Effector memory CD4-positive, alpha-beta T cell (primary cell): ENCODE measurements around the gene GRM1.

Source experiments
- DNase-seq, 3 donors: peaks; one replicate each; pipeline ENCODE4 v3.0.0-alpha.2; 2020
- H3K27ac ChIP-seq: 2 replicates; pipeline ENCODE4 v1.7.0; 2013; ENCODE audit warnings: mild to moderate bottlenecking, low read length, moderate library complexity; ENCODE audit not compliant: insufficient read depth, poor library complexity, severe bottlenecking
- H3K27me3 ChIP-seq: replicated peaks from 2 replicates; pipeline ENCODE4 v1.7.0; 2013; ENCODE audit warnings: mild to moderate bottlenecking, low read length; ENCODE audit not compliant: insufficient read depth, control insufficient read depth, poor library complexity, severe bottlenecking
- H3K36me3 ChIP-seq: 2 replicates; pipeline ENCODE4 v1.7.0; 2013; ENCODE audit warnings: mild to moderate bottlenecking, low read length, moderate library complexity; ENCODE audit not compliant: control insufficient read depth, insufficient read depth
- H3K4me1 ChIP-seq: 2 replicates; pipeline ENCODE4 v1.7.0; 2013; ENCODE audit warnings: low read length, mild to moderate bottlenecking; ENCODE audit not compliant: control insufficient read depth, insufficient read depth, poor library complexity, severe bottlenecking
- H3K4me3 ChIP-seq: 2 replicates; pipeline ENCODE4 v1.7.0; 2013; ENCODE audit warnings: low read length, low read depth, mild to moderate bottlenecking; ENCODE audit not compliant: insufficient read depth, poor library complexity, severe bottlenecking
- H3K9me3 ChIP-seq: 2 replicates; pipeline ENCODE4 v1.7.0; 2013; ENCODE audit warnings: mild to moderate bottlenecking, low read length, moderate library complexity; ENCODE audit not compliant: control insufficient read depth

The GRM1 gene

DNA sequence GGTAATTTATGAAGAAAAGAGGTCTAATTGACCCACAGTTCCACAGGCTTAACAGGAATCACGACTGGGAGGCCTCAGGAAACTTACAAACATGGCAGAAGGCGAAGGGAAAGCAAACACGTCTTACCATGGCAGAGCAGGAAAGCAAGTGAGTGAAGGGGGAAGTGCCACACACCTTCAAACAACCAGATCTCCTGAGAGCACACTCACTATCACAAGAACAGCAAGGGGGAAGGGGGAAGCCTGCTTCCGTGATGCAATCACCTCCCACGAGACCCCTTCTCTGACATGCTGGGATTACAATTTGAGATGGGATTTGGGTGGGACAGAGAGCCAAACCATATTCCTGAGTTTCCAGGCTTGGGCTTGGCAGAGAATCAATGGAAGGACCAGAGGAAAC, 390.7 kb downstream of the GRM1 start:
- no peaks in the 10 kb centered on the region for H3K9me3 ChIP-seq
- no peak overlapping the region for H3K27ac ChIP-seq
- H3K27me3 ChIP-seq = no peaks in the 10 kb centered on the region
- no peak for DNase-seq
- no peak overlapping the region for H3K4me3 ChIP-seq
- H3K4me1 ChIP-seq = no peaks in the 10 kb centered on the region
- no peaks in the 10 kb centered on the region for H3K36me3 ChIP-seq

DNA sequence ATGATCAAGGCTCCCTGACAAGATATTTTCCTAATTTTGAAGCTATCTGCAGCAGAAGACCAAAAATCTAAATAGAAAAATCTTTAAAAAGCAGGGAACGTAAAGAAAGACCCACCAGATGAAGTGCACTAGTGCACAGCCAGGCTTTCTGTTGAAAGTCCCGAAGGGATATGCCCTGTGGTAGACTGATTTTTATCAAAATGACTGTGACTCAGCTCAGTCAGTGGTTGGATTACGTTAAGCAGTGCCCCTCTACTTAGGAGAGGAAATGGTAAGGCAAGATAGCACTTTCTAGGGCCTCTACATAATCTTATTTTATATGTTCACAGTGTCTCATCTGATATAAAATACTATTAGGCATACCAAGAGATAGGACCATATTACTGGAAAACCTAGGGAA, 391.4 kb downstream of the GRM1 start:
- no peaks in the 10 kb centered on the region for H3K4me1 ChIP-seq
- DNase-seq = no peak
- H3K4me3 ChIP-seq = no peak overlapping the region
- no peak overlapping the region for H3K27ac ChIP-seq
- no peaks in the 10 kb centered on the region for H3K27me3 ChIP-seq
- no peaks in the 10 kb centered on the region for H3K36me3 ChIP-seq
- H3K9me3 ChIP-seq = no peaks in the 10 kb centered on the region

- Histone ChIP-seq H3K27me3 (no peaks in the 10 kb centered on the region), H3K27ac (no peak overlapping the region), H3K36me3 (no peaks in the 10 kb centered on the region), H3K4me1 (no peaks in the 10 kb centered on the region), H3K9me3 (no peaks in the 10 kb centered on the region), H3K4me3 (no peak overlapping the region)
- DNase-seq = no peak
Measured at GRCh38 chr6:146422789-146423375, 394.0 kb downstream of the GRM1 start.

- H3K4me3 ChIP-seq = no peak overlapping the region
- no peak for DNase-seq
- H3K4me1 ChIP-seq = no peaks in the 10 kb centered on the region
Measured at GRCh38 chr6:146423452-146423851, 394.6 kb downstream of the GRM1 start.

DNA sequence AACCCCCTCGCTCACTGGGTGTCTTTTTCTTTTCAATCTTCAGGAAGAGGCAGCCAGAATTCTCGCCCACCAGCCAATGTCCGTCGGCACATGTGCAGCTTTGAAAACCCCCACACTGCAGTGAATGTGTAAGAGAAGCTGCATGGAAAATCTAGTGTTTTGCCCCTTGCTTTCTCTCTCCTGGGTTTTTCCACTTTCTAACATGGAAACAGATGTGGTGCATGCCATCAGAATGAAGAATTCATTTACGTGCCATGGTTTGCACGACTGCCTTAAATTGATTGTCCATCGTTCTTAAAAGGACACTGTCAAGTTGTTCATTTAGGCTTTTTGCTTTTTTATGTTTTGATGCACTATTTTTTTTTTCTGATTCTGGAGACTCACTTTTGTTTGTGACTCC, 397.7 kb downstream of the GRM1 start:
- H3K27me3 ChIP-seq = no peaks in the 10 kb centered on the region
- no peaks in the 10 kb centered on the region for H3K4me1 ChIP-seq
- DNase-seq = no peak
- H3K27ac ChIP-seq = no peak overlapping the region
- no peaks in the 10 kb centered on the region for H3K9me3 ChIP-seq
- no peak overlapping the region for H3K4me3 ChIP-seq
- no peaks in the 10 kb centered on the region for H3K36me3 ChIP-seq

More at GRCh38 chr6:146423452-146423851, 394.6 kb downstream of the GRM1 start:
- no peak overlapping the region for H3K27ac ChIP-seq
- H3K36me3 ChIP-seq = no peaks in the 10 kb centered on the region
- H3K9me3 ChIP-seq = no peaks in the 10 kb centered on the region
- H3K27me3 ChIP-seq = no peaks in the 10 kb centered on the region

DNA sequence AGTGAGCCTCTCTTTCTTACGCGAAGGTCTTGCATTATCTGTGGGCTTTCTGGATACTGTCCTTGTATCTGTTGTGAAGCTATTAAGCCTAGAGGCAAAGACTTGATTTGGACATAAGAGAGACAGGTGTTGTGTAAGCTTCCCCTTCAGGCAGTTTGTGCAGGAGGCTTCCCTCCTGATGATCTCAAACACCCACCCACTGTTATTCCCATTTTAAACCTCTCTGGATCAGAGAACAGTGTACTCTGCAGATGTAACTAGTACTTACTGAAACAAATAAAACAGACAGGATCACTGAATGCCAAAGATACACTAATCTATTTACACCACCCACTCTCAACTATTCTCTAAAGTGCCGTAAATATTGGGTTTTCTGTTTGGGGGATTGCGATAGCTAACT, 401.0 kb downstream of the GRM1 start:
- Histone ChIP-seq H3K4me1 (no peaks in the 10 kb centered on the region), H3K4me3 (no peak overlapping the region), H3K27me3 (no peaks in the 10 kb centered on the region), H3K36me3 (no peaks in the 10 kb centered on the region), H3K9me3 (no peaks in the 10 kb centered on the region), H3K27ac (no peak overlapping the region)
- DNase-seq = no peak

- DNase-seq = no peak
- no peak overlapping the region for H3K4me3 ChIP-seq
Measured at GRCh38 chr6:146433881-146434731, 405.2 kb downstream of the GRM1 start.

GRCh38 chr6:146434732-146435390, 406.0 kb downstream of the GRM1 start:
- DNase-seq = no peak
- no peak overlapping the region for H3K27ac ChIP-seq
- no peak overlapping the region for H3K4me3 ChIP-seq
- no peaks in the 10 kb centered on the region for H3K36me3 ChIP-seq
- H3K9me3 ChIP-seq = no peaks in the 10 kb centered on the region
- H3K4me1 ChIP-seq = no peaks in the 10 kb centered on the region
- no peaks in the 10 kb centered on the region for H3K27me3 ChIP-seq

More at GRCh38 chr6:146433881-146434731, 405.2 kb downstream of the GRM1 start:
- H3K36me3 ChIP-seq = no peaks in the 10 kb centered on the region
- H3K27me3 ChIP-seq = no peaks in the 10 kb centered on the region
- H3K27ac ChIP-seq = no peak overlapping the region
- H3K4me1 ChIP-seq = no peaks in the 10 kb centered on the region
- H3K9me3 ChIP-seq = no peaks in the 10 kb centered on the region

DNA sequence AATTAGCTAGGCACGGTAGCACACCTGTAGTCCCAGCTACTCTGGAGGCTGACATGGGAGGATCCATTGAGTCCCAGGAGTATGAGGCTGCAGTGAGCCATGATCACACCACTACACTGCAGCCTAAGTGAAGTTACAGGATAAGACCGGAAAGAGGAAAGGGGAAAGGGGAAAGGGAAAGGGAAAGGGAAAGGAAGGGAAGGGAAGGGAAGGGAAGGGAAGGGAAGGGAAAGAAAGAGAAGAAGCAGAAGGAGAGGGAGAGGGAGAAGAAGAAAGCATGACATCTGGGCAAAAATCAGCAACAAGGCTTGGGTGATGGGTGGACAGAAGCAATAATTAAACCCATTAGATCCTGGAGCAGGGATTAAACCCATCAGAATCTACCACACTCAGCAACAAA, 413.0 kb downstream of the GRM1 start:
- no peak overlapping the region for H3K27ac ChIP-seq
- DNase-seq = no peak
- H3K4me1 ChIP-seq = no peaks in the 10 kb centered on the region
- H3K4me3 ChIP-seq = no peak overlapping the region
- no peaks in the 10 kb centered on the region for H3K27me3 ChIP-seq
- no peaks in the 10 kb centered on the region for H3K36me3 ChIP-seq
- H3K9me3 ChIP-seq = no peaks in the 10 kb centered on the region

DNA sequence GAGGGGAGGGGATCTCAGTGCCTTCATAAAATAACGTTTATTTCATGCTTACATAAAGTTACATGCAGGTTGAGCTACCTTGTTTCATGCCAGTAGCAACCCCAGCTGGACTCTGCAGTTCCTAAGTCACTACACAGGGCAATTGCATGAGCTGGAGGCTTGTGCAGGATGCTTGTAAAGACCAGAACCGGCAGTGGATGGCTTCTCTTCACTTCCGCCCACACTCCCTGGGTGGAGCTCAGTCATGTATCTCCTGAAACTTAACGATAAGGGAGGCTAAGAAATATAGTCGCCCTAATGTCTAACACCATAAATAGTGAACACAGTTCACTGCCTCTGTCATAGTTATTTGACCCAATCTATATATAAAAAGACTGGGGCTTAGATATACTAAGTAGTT, 415.3 kb downstream of the GRM1 start:
- H3K4me1 ChIP-seq = no peaks in the 10 kb centered on the region
- H3K27ac ChIP-seq = no peak overlapping the region
- no peaks in the 10 kb centered on the region for H3K36me3 ChIP-seq
- no peak for DNase-seq
- no peak overlapping the region for H3K4me3 ChIP-seq
- no peaks in the 10 kb centered on the region for H3K9me3 ChIP-seq
- no peaks in the 10 kb centered on the region for H3K27me3 ChIP-seq
